HepG2 (cell line): Measurements from ENCODE around the gene BID. TPM values are rescaled to one million over a fixed set of nuclear protein-coding genes. Genes with fewer than 3 reads are reported as not detected.

ENCODE experiments used
- ATAC-seq: fragments of 200-7000 bp; cut with Tn5 transposase; 3 replicates; pipeline ENCODE4 v1.9.1; 2020; ENCODE audit warnings: mild to moderate bottlenecking, moderate library complexity
- BruUV-seq: library from RNA; stranded (reverse); fragments of 400-500 nt; replicated peaks from 2 replicates; lab custom pipeline; 2021; lab: Mats Ljungman, UMichigan
- CTCF ChIA-PET: fragments of 300-600 bp; formaldehyde crosslinking; extraction: SDS; loops from one replicate; lab custom pipeline; 2021; ENCODE audit warnings: low total read pairs, inconsistent platforms, low intra/inter-chr PET ratio; lab: Yijun Ruan, JAX
- POLR2A ChIA-PET: fragments of 350-600 bp; sonication (Branson Sonifier 250); formaldehyde crosslinking; loops from one replicate; lab custom pipeline; 2020; ENCODE audit warnings: antibody characterized with exemption, inconsistent platforms; lab: Yijun Ruan, JAX
- DNase-seq: peaks from one replicate; pipeline ENCODE4 v3.0.0-alpha.2; 2015; ENCODE audit warnings: low spot score
- FAIRE-seq: peaks from 3 replicates; lab custom pipeline; 2011; peaks lifted over from hg19 to GRCh38; lab: Jason Lieb, UNC
- H2AFZ ChIP-seq: one replicate; pipeline ENCODE4 v1.6.1; 2011; ENCODE audit warnings: low read length, inconsistent platforms
- H3K27ac ChIP-seq: fragments of 300-600 bp; 3 replicates; pipeline ENCODE4 v1.8.0; 2011; ENCODE audit warnings: mixed run types, mild to moderate bottlenecking, mixed read lengths, low read length, inconsistent platforms; ENCODE audit not compliant: insufficient read depth; ENCODE audit errors: extremely low read length
- H3K27me3 ChIP-seq, 2 experiments: fragments of 200-600 bp in 1 of 2; 2 replicates in 1 of 2; 3 replicates in 1 of 2; pipeline versions ENCODE4 v1.6.0 to v1.8.0; 2011; ENCODE audit warnings: low read length in 2 of 2, mild to moderate bottlenecking in 2 of 2, moderate library complexity in 2 of 2, inconsistent platforms in 1 of 2; ENCODE audit not compliant: insufficient read depth in 2 of 2, control insufficient read depth in 1 of 2
- H3K36me3 ChIP-seq, 2 experiments: fragments of 200-600 bp in 1 of 2; replicated peaks in 1 of 2; 2 replicates in 1 of 2; 3 replicates in 1 of 2; pipeline versions ENCODE4 v1.5.1 to v1.8.0; 2011; ENCODE audit warnings: low read length in 2 of 2, inconsistent platforms in 1 of 2; ENCODE audit not compliant: insufficient read depth in 2 of 2, control insufficient read depth in 1 of 2
- H3K4me1 ChIP-seq: 2 replicates; pipeline ENCODE4 v1.5.1; 2012; ENCODE audit warnings: low read length, inconsistent platforms; ENCODE audit not compliant: insufficient read depth
- H3K4me2 ChIP-seq: 2 replicates; pipeline ENCODE4 v1.6.0; 2011; ENCODE audit warnings: low read depth, low read length, inconsistent platforms
- H3K4me3 ChIP-seq, 3 experiments: fragments of 200-600 bp in 1 of 3; sonication (generic), shearing (Covaris generic) in 1 of 3; replicated peaks in 1 of 3; 2 replicates each; pipeline ENCODE4 v1.5.1; 2011 to 2016; ENCODE audit warnings: low read length in 3 of 3, inconsistent platforms in 2 of 3, low read depth in 2 of 3, mild to moderate bottlenecking in 2 of 3, control low read depth in 1 of 3, mixed read lengths in 1 of 3; ENCODE audit not compliant: insufficient read depth in 1 of 3
- H3K79me2 ChIP-seq: one replicate; pipeline ENCODE4 v1.6.1; 2011; ENCODE audit warnings: low read length, inconsistent platforms; ENCODE audit not compliant: insufficient read depth
- H3K9ac ChIP-seq: 2 replicates; pipeline ENCODE4 v1.6.0; 2011; ENCODE audit warnings: mild to moderate bottlenecking, low read depth, low read length, inconsistent platforms; ENCODE audit not compliant: insufficient read depth
- H3K9me3 ChIP-seq: 2 replicates; pipeline ENCODE4 v1.5.1; 2012; ENCODE audit warnings: mild to moderate bottlenecking, low read length
- H4K20me1 ChIP-seq: 2 replicates; pipeline ENCODE4 v1.6.0; 2011; ENCODE audit warnings: inconsistent platforms, mild to moderate bottlenecking, low read length, moderate library complexity; ENCODE audit not compliant: insufficient read depth
- AHR ChIP-seq: IDR thresholded peaks from 2 replicates; pipeline ENCODE4 v1.6.1; 2018; ENCODE audit warnings: missing genetic modification reagents, missing compliant biosample characterization
- ELF4 ChIP-seq: sonication (generic); formaldehyde crosslinking; IDR thresholded peaks from 2 replicates; pipeline ENCODE4 v1.5.0; 2020; ENCODE audit warnings: missing genetic modification reagents, mild to moderate bottlenecking, moderate library complexity, borderline replicate concordance
- IRF2 ChIP-seq: IDR thresholded peaks from 2 replicates; pipeline ENCODE4 v1.6.1; 2018; ENCODE audit warnings: missing genetic modification reagents, missing compliant biosample characterization
- KAT8 ChIP-seq: IDR thresholded peaks from 2 replicates; pipeline ENCODE4 v1.6.1; 2016; ENCODE audit warnings: missing genetic modification reagents, missing compliant biosample characterization
- MAFF ChIP-seq: IDR thresholded peaks from 2 replicates; pipeline ENCODE4 v1.6.1; 2011; ENCODE audit warnings: low read depth, low read length, improper control_type of control experiment
- NFKB2 ChIP-seq: sonication (generic); formaldehyde crosslinking; IDR thresholded peaks from 2 replicates; pipeline ENCODE4 v1.4.0; 2020; ENCODE audit warnings: missing genetic modification reagents, borderline replicate concordance
- TARDBP ChIP-seq: sonication (generic); formaldehyde crosslinking; IDR thresholded peaks from 2 replicates; pipeline ENCODE4 v1.8.0; 2022; ENCODE audit warnings: mild to moderate bottlenecking, missing genetic modification reagents
- ZNF333 ChIP-seq: sonication (generic); formaldehyde crosslinking; IDR thresholded peaks from 2 replicates; pipeline ENCODE4 v1.4.0; 2020; ENCODE audit warnings: mild to moderate bottlenecking, missing genetic modification reagents, borderline replicate concordance
- ZNF678 ChIP-seq: sonication (generic); formaldehyde crosslinking; IDR thresholded peaks from 2 replicates; pipeline ENCODE4 v1.4.0; 2020; ENCODE audit warnings: mild to moderate bottlenecking, missing genetic modification reagents
- ZNF777 ChIP-seq: sonication (generic); formaldehyde crosslinking; IDR thresholded peaks from 2 replicates; pipeline ENCODE4 v1.4.0; 2020; ENCODE audit warnings: missing genetic modification reagents
- WGBS: methylation state at CpG from one replicate; pipeline ENCODE4 v1.1.6; 2017; ENCODE audit warnings: low lambda C conversion rate; 5-methylcytosine and 5-hydroxymethylcytosine counted together
- in situ Hi-C: cut with HindIII; loops from 2 replicates; pipeline ENCODE4 v1.10.0; 2017; ENCODE audit warnings: low pct_unique_long_range_greater_than_20kb; ENCODE audit not compliant: extremely low pct_ligation_motif_present
- intact Hi-C: fragments of 100-400 bp; cut with micrococcal nuclease; formaldehyde crosslinking; loops from one replicate; pipeline ENCODE4 v1.10.0; 2022; ENCODE audit not compliant: unreplicated experiment
- polyA plus RNA-seq, 8 experiments: library from polyadenylated mRNA; depleted of rRNA in 3 of 8; stranded (reverse) in 7 of 8; unstranded in 1 of 8; fragments of >200 nt; fragmentation: Illumina TruSeq in 4 of 8; extraction: Trizol in 4 of 8; gene quantifications; 2 replicates each; pipeline versions ENCODE4 v1.2.1 to v1.2.3, GENCODE V29; 2011 to 2016; ENCODE audit warnings: low read depth in 4 of 8, missing spikeins in 1 of 8, mixed read lengths in 1 of 8; ENCODE audit not compliant: insufficient read depth in 1 of 8
- total RNA-seq, 5 experiments: library from RNA; depleted of rRNA; stranded (reverse); fragments of >200 nt; fragmentation: Illumina TruSeq; extraction: Trizol; gene quantifications; 2 replicates each; pipeline ENCODE4 v1.2.3, GENCODE V29; 2016; ENCODE audit warnings: low read depth in 1 of 5
- TF ChIP-seq, protein P1 (sequence below): sonication (generic); formaldehyde crosslinking; IDR thresholded peaks from 2 replicates; pipeline ENCODE4 v1.5.0; 2020; ENCODE audit warnings: mild to moderate bottlenecking, missing genetic modification reagents, borderline replicate concordance
- TF ChIP-seq, protein P2 (sequence below): sonication (generic); formaldehyde crosslinking; IDR thresholded peaks from 2 replicates; pipeline ENCODE4 v1.5.0; 2020; ENCODE audit warnings: missing genetic modification reagents, mild to moderate bottlenecking, borderline replicate concordance

BID gene
- total and polyA plus RNA-seq, 2 of the 13 experiments (the other 11 are each of a cell fraction or from before 2014, with no cell fraction given): 35.3 to 51.7 TPM

DNA sequence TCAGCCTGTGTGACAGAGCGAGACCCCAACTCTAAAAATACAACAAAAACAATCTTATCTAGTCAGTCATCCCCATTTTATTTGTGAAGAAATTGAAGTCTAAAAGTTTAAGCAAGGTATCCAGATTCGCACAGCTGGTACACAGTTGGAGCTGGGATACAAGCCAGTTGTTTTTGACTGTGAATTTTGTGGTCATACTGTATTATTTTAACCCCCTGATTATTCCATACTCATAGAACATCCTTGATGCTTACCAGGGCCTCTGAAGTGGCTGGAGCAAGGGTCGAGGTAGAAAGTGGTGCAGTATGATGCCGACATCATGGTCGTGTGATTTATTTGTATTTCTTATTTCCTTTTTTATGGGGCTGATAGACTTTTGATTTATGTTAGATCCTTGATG lies 50.0 kb downstream of the BID start:
- H3K4me3 ChIP-seq: no peak overlapping the region
- in situ Hi-C loops: no loop called here
- WGBS: 97% methylated on average over 5 of the region's 5 CpGs
- no peak for DNase-seq
- BruUV-seq: no TSS peak
- no peak overlapping the region for H3K9ac ChIP-seq
- H3K27me3 ChIP-seq: no peaks in the 10 kb centered on the region; a peak in 1 of 5 replicates
- H3K9me3 ChIP-seq: no peaks in the 10 kb centered on the region
- H3K79me2 ChIP-seq: no peaks in the 10 kb centered on the region
- FAIRE-seq: no peak
- CTCF ChIA-PET: no interaction called here
- no peaks in the 10 kb centered on the region for H3K4me1 ChIP-seq
- peaks cover 10 to 20% of the 10 kb centered on the region in 2 experiments; a peak in 4 of 5 replicates for H3K36me3 ChIP-seq
- intact Hi-C loops: no loop called here
- H4K20me1 ChIP-seq: no peaks in the 10 kb centered on the region
- TF ChIP-seq ELF4: no peak
- TF ChIP-seq NFKB2: no peak
- no peak for TF ChIP-seq ZNF777 (CRISPR knock-in tag)
- TF ChIP-seq ZNF678 (CRISPR knock-in tag): no peak
- no peak for TF ChIP-seq MAFF
- TF ChIP-seq, protein P1, sequence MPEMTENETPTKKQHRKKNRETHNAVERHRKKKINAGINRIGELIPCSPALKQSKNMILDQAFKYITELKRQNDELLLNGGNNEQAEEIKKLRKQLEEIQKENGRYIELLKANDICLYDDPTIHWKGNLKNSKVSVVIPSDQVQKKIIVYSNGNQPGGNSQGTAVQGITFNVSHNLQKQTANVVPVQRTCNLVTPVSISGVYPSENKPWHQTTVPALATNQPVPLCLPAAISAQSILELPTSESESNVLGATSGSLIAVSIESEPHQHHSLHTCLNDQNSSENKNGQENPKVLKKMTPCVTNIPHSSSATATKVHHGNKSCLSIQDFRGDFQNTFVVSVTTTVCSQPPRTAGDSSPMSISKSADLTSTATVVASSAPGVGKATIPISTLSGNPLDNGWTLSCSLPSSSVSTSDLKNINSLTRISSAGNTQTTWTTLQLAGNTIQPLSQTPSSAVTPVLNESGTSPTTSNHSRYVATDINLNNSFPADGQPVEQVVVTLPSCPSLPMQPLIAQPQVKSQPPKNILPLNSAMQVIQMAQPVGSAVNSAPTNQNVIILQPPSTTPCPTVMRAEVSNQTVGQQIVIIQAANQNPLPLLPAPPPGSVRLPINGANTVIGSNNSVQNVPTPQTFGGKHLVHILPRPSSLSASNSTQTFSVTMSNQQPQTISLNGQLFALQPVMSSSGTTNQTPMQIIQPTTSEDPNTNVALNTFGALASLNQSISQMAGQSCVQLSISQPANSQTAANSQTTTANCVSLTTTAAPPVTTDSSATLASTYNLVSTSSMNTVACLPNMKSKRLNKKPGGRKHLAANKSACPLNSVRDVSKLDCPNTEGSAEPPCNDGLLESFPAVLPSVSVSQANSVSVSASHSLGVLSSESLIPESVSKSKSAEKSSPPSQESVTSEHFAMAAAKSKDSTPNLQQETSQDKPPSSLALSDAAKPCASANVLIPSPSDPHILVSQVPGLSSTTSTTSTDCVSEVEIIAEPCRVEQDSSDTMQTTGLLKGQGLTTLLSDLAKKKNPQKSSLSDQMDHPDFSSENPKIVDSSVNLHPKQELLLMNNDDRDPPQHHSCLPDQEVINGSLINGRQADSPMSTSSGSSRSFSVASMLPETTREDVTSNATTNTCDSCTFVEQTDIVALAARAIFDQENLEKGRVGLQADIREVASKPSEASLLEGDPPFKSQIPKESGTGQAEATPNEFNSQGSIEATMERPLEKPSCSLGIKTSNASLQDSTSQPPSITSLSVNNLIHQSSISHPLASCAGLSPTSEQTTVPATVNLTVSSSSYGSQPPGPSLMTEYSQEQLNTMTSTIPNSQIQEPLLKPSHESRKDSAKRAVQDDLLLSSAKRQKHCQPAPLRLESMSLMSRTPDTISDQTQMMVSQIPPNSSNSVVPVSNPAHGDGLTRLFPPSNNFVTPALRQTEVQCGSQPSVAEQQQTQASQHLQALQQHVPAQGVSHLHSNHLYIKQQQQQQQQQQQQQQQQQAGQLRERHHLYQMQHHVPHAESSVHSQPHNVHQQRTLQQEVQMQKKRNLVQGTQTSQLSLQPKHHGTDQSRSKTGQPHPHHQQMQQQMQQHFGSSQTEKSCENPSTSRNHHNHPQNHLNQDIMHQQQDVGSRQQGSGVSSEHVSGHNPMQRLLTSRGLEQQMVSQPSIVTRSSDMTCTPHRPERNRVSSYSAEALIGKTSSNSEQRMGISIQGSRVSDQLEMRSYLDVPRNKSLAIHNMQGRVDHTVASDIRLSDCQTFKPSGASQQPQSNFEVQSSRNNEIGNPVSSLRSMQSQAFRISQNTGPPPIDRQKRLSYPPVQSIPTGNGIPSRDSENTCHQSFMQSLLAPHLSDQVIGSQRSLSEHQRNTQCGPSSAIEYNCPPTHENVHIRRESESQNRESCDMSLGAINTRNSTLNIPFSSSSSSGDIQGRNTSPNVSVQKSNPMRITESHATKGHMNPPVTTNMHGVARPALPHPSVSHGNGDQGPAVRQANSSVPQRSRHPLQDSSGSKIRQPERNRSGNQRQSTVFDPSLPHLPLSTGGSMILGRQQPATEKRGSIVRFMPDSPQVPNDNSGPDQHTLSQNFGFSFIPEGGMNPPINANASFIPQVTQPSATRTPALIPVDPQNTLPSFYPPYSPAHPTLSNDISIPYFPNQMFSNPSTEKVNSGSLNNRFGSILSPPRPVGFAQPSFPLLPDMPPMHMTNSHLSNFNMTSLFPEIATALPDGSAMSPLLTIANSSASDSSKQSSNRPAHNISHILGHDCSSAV (CRISPR knock-in tag): no peak
- TF ChIP-seq, protein P2, sequence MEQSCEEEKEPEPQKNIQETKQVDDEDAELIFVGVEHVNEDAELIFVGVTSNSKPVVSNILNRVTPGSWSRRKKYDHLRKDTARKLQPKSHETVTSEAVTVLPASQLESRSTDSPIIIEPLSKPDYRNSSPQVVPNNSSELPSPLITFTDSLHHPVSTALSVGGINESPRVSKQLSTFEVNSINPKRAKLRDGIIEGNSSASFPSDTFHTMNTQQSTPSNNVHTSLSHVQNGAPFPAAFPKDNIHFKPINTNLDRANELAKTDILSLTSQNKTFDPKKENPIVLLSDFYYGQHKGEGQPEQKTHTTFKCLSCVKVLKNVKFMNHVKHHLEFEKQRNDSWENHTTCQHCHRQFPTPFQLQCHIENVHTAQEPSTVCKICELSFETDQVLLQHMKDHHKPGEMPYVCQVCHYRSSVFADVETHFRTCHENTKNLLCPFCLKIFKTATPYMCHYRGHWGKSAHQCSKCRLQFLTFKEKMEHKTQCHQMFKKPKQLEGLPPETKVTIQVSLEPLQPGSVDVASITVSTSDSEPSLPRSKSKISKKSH: no peak
- TF ChIP-seq TARDBP (CRISPR knock-in tag): no peak
- TF ChIP-seq AHR (CRISPR knock-in tag): no peak
- TF ChIP-seq ZNF333 (CRISPR knock-in tag): no peak
- TF ChIP-seq KAT8: no peak
- TF ChIP-seq IRF2 (CRISPR knock-in tag): no peak
- no peak overlapping the region for H3K4me2 ChIP-seq
- no peak for ATAC-seq
- POLR2A ChIA-PET: no interaction called here
- H3K27ac ChIP-seq: no peak overlapping the region
- no peak overlapping the region for H2AFZ ChIP-seq
